T-helper 2 cell (primary cell): ENCODE data around the gene CD82.
A peak's percentile ranks its signal among the peaks of the same experiment; 100 is the strongest.

Experiments used
- DNase-seq, 5 experiments: peaks; one replicate each; pipeline versions ENCODE4 v3.0.0 to v3.0.0-alpha.2; 2012 to 2022

The CD82 gene

GRCh38 chr11:44602891-44603310 lies 37.4 kb downstream of the CD82 start:
- DNase-seq = no peak

- DNase-seq = no peak
Measured at GRCh38 chr11:44604171-44604581, 38.7 kb downstream of the CD82 start.

- no peak for DNase-seq
Measured at GRCh38 chr11:44605068-44605708, 39.7 kb downstream of the CD82 start.

GRCh38 chr11:44605965-44606364 lies 40.5 kb downstream of the CD82 start:
- no peak for DNase-seq

- DNase-seq = no peak
Measured at GRCh38 chr11:44606472-44606871, 41.0 kb downstream of the CD82 start.

- DNase-seq = no peak
Measured at GRCh38 chr11:44607319-44607962, 42.0 kb downstream of the CD82 start.

GRCh38 chr11:44607987-44608386 lies 42.5 kb downstream of the CD82 start:
- no peak for DNase-seq

GRCh38 chr11:44608651-44608990 lies 43.2 kb downstream of the CD82 start:
- DNase-seq = no peak

- DNase-seq = peak in 2 of 5 experiments; percentile 72 to 77
Measured at GRCh38 chr11:44608991-44609782, 43.7 kb downstream of the CD82 start.

- DNase-seq = no peak
Measured at GRCh38 chr11:44609783-44610155, 44.3 kb downstream of the CD82 start.

- DNase-seq = no peak
Measured at GRCh38 chr11:44610186-44610955, 44.9 kb downstream of the CD82 start.

GRCh38 chr11:44611088-44611487 lies 45.6 kb downstream of the CD82 start:
- DNase-seq = no peak

GRCh38 chr11:44611687-44612434 lies 46.4 kb downstream of the CD82 start:
- peak in 4 of 5 experiments; percentile 53 to 87 (median 64) for DNase-seq

- DNase-seq = peak in 1 of 5 experiments; percentile 58
Measured at GRCh38 chr11:44613153-44613552, 47.7 kb downstream of the CD82 start.

- DNase-seq = no peak
Measured at GRCh38 chr11:44614281-44614775, 48.9 kb downstream of the CD82 start.

- DNase-seq = no peak
Measured at GRCh38 chr11:44615041-44615755, 49.7 kb downstream of the CD82 start.

- DNase-seq = no peak
Measured at GRCh38 chr11:44615913-44616791, 50.7 kb downstream of the CD82 start.

GRCh38 chr11:44617671-44618461 lies 52.4 kb downstream of the CD82 start:
- DNase-seq = no peak
